ENCODE measurements around the gene DCLK2. TPM values are rescaled to one million over a fixed set of nuclear protein-coding genes. Genes with fewer than 3 reads are reported as not detected.

DCLK2 gene
- total and polyA plus RNA-seq, 5 donors = 7.3 to 15.3 (median 13.1) TPM

GRCh38 chr4:150268444-150268843 lies 190.2 kb downstream of the DCLK2 start:
- no peak for DNase-seq
- no peaks in the 10 kb centered on the region for H3K27me3 ChIP-seq (ENCODE audit: control insufficient read depth, insufficient read depth)
- intact Hi-C loops (cut with DNase I) = no loop called here
- no peak overlapping the region for H3K27ac ChIP-seq (ENCODE audit: low read length)
- no peak for ATAC-seq
- H3K9me3 ChIP-seq (ENCODE audit: control insufficient read depth, low read length) = no peaks in the 10 kb centered on the region
- 95% methylated on average over 1 of the region's 1 CpG for WGBS
- H3K4me3 ChIP-seq (ENCODE audit: low read length) = no peak overlapping the region
- H3K4me1 ChIP-seq (ENCODE audit: control insufficient read depth, insufficient read depth, low read length) = no peaks in the 10 kb centered on the region

- WGBS = 81% methylated on average over 2 of the region's 2 CpGs
- Histone ChIP-seq H3K4me1 (ENCODE audit: control insufficient read depth, insufficient read depth, low read length) (no peaks in the 10 kb centered on the region), H3K9me3 (ENCODE audit: control insufficient read depth, low read length) (no peaks in the 10 kb centered on the region), H3K4me3 (ENCODE audit: low read length) (no peak overlapping the region), H3K27me3 (ENCODE audit: control insufficient read depth, insufficient read depth) (no peaks in the 10 kb centered on the region), H3K27ac (ENCODE audit: low read length) (no peak overlapping the region)
- DNase-seq (no peak), ATAC-seq (no peak)
- intact Hi-C loops (cut with DNase I) = no loop called here
Observed at GRCh38 chr4:150278206-150278605, 200.0 kb downstream of the DCLK2 start.

- Histone ChIP-seq H3K27me3 (ENCODE audit: control insufficient read depth, insufficient read depth) (no peaks in the 10 kb centered on the region), H3K4me1 (ENCODE audit: control insufficient read depth, insufficient read depth, low read length) (no peaks in the 10 kb centered on the region), H3K27ac (ENCODE audit: low read length) (no peak overlapping the region), H3K9me3 (ENCODE audit: control insufficient read depth, low read length) (no peaks in the 10 kb centered on the region), H3K4me3 (ENCODE audit: low read length) (no peak overlapping the region)
- ATAC-seq (no peak), DNase-seq (peak in 1 of 3 donors; percentile 16)
- 67% methylated on average over 9 of the region's 9 CpGs for whole genome bisulfite sequencing
- intact Hi-C loops (cut with DNase I) = no loop called here
Observed at GRCh38 chr4:150280081-150280895, 202.0 kb downstream of the DCLK2 start.

GRCh38 chr4:150280975-150281374 lies 202.7 kb downstream of the DCLK2 start:
- Histone ChIP-seq H3K9me3 (ENCODE audit: control insufficient read depth, low read length) (no peaks in the 10 kb centered on the region), H3K4me1 (ENCODE audit: control insufficient read depth, insufficient read depth, low read length) (no peaks in the 10 kb centered on the region), H3K27me3 (ENCODE audit: control insufficient read depth, insufficient read depth) (no peaks in the 10 kb centered on the region), H3K4me3 (ENCODE audit: low read length) (no peak overlapping the region), H3K27ac (ENCODE audit: low read length) (no peak overlapping the region)
- ATAC-seq (no peak), DNase-seq (no peak)
- 96% methylated on average over 8 of the region's 8 CpGs for WGBS
- intact Hi-C loops (cut with DNase I) = no loop called here

- DNase-seq (no peak), ATAC-seq (no peak)
- Histone ChIP-seq H3K4me3 (ENCODE audit: low read length) (no peak overlapping the region), H3K27ac (ENCODE audit: low read length) (no peak overlapping the region), H3K27me3 (ENCODE audit: control insufficient read depth, insufficient read depth) (no peaks in the 10 kb centered on the region), H3K4me1 (ENCODE audit: control insufficient read depth, insufficient read depth, low read length) (peaks cover 2% of the 10 kb centered on the region), H3K9me3 (ENCODE audit: control insufficient read depth, low read length) (no peaks in the 10 kb centered on the region)
- intact Hi-C loops (cut with DNase I) = no loop called here
- WGBS = 52% methylated on average over 1 of the region's 1 CpG
Observed at GRCh38 chr4:150283689-150284088, 205.4 kb downstream of the DCLK2 start.

- Histone ChIP-seq H3K4me1 (ENCODE audit: control insufficient read depth, insufficient read depth, low read length) (peaks cover 2% of the 10 kb centered on the region), H3K27me3 (ENCODE audit: control insufficient read depth, insufficient read depth) (no peaks in the 10 kb centered on the region), H3K4me3 (ENCODE audit: low read length) (no peak overlapping the region), H3K9me3 (ENCODE audit: control insufficient read depth, low read length) (no peaks in the 10 kb centered on the region), H3K27ac (ENCODE audit: low read length) (no peak overlapping the region)
- intact Hi-C loops (cut with DNase I) = no loop called here
- 86% methylated on average over 6 of the region's 6 CpGs for WGBS
- DNase-seq = no peak
- no peak for ATAC-seq
Observed at GRCh38 chr4:150286656-150287055, 208.4 kb downstream of the DCLK2 start.

GRCh38 chr4:150289198-150289597 lies 211.0 kb downstream of the DCLK2 start:
- ATAC-seq (no peak), DNase-seq (no peak)
- Histone ChIP-seq H3K4me1 (ENCODE audit: control insufficient read depth, insufficient read depth, low read length) (peaks cover 2% of the 10 kb centered on the region), H3K4me3 (ENCODE audit: low read length) (no peak overlapping the region), H3K9me3 (ENCODE audit: control insufficient read depth, low read length) (no peaks in the 10 kb centered on the region), H3K27me3 (ENCODE audit: control insufficient read depth, insufficient read depth) (no peaks in the 10 kb centered on the region), H3K27ac (ENCODE audit: low read length) (no peak overlapping the region)
- 76% methylated on average over 2 of the region's 2 CpGs for WGBS
- intact Hi-C loops (cut with DNase I) = no loop called here

- H3K9me3 ChIP-seq (ENCODE audit: control insufficient read depth, low read length) = no peaks in the 10 kb centered on the region
- peaks cover 2% of the 10 kb centered on the region for H3K4me1 ChIP-seq (ENCODE audit: control insufficient read depth, insufficient read depth, low read length)
- intact Hi-C loops (cut with DNase I) = loop anchor here in 2 of 4 donors (10.0 kb wide), 1 partner anchor 575 kb away; no protein-coding TSS in a partner anchor
- H3K4me3 ChIP-seq (ENCODE audit: low read length) = no peak overlapping the region
- no peak overlapping the region for H3K27ac ChIP-seq (ENCODE audit: low read length)
- ATAC-seq = no peak
- WGBS = 76% methylated on average over 3 of the region's 3 CpGs
- DNase-seq = no peak
- no peaks in the 10 kb centered on the region for H3K27me3 ChIP-seq (ENCODE audit: control insufficient read depth, insufficient read depth)
Observed at GRCh38 chr4:150289881-150290280, 211.6 kb downstream of the DCLK2 start.

GRCh38 chr4:150297861-150298474 lies 219.7 kb downstream of the DCLK2 start:
- H3K9me3 ChIP-seq (ENCODE audit: control insufficient read depth, low read length) = no peaks in the 10 kb centered on the region
- DNase-seq (peak in 2 of 3 donors; percentile 23 to 36), ATAC-seq (no peak)
- H3K27me3 ChIP-seq (ENCODE audit: control insufficient read depth, insufficient read depth) = no peaks in the 10 kb centered on the region
- WGBS = 96% methylated on average over 1 of the region's 1 CpG
- H3K27ac ChIP-seq (ENCODE audit: low read length) = no peak overlapping the region
- intact Hi-C loops (cut with DNase I) = loop anchor here in 3 of 4 donors (5.0 to 10.0 kb wide), 2 partner anchors 567 to 569 kb away; no protein-coding TSS in a partner anchor
- no peak overlapping the region for H3K4me3 ChIP-seq (ENCODE audit: low read length)
- H3K4me1 ChIP-seq (ENCODE audit: control insufficient read depth, insufficient read depth, low read length) = no peaks in the 10 kb centered on the region

- intact Hi-C loops (cut with DNase I) = loop anchor here (5.0 to 10.0 kb wide), 2 partner anchors 565 to 567 kb away; no protein-coding TSS in a partner anchor
- no peaks in the 10 kb centered on the region for H3K4me1 ChIP-seq (ENCODE audit: control insufficient read depth, insufficient read depth, low read length)
- no peak overlapping the region for H3K4me3 ChIP-seq (ENCODE audit: low read length)
- no peaks in the 10 kb centered on the region for H3K27me3 ChIP-seq (ENCODE audit: control insufficient read depth, insufficient read depth)
- 97% methylated on average over 4 of the region's 4 CpGs for WGBS
- DNase-seq = no peak
- no peak overlapping the region for H3K27ac ChIP-seq (ENCODE audit: low read length)
- no peak for ATAC-seq
- H3K9me3 ChIP-seq (ENCODE audit: control insufficient read depth, low read length) = no peaks in the 10 kb centered on the region
Observed at GRCh38 chr4:150299816-150300215, 221.6 kb downstream of the DCLK2 start.

- Histone ChIP-seq H3K9me3 (ENCODE audit: control insufficient read depth, low read length) (no peaks in the 10 kb centered on the region), H3K4me3 (ENCODE audit: low read length) (no peak overlapping the region), H3K27ac (ENCODE audit: low read length) (no peak overlapping the region), H3K27me3 (ENCODE audit: control insufficient read depth, insufficient read depth) (no peaks in the 10 kb centered on the region), H3K4me1 (ENCODE audit: control insufficient read depth, insufficient read depth, low read length) (peaks cover 1% of the 10 kb centered on the region)
- ATAC-seq (no peak), DNase-seq (no peak)
- intact Hi-C loops (cut with DNase I) = loop anchor here in 1 of 4 donors (5.0 kb wide), 1 partner anchor 565 kb away; no protein-coding TSS in a partner anchor
- 65% methylated on average over 4 of the region's 4 CpGs for WGBS
Observed at GRCh38 chr4:150302553-150302952, 224.3 kb downstream of the DCLK2 start.
